Superior temporal gyrus (tissue), 1 donor: ENCODE measurements around the gene SEC14L1.
"Not testable (repeated sequence)": the region's sequence is repeated elsewhere in the genome, so short reads cannot be mapped to it uniquely, and the experiment has no call there.

ENCODE experiments used
- DNase-seq: peaks from one replicate; pipeline ENCODE4 v3.0.0-alpha.2; 2016; ENCODE audit errors: extremely low spot score

SEC14L1 gene

GRCh38 chr17:77237232-77238008, 96.7 kb downstream of the SEC14L1 start:
- no peak for DNase-seq

DNA sequence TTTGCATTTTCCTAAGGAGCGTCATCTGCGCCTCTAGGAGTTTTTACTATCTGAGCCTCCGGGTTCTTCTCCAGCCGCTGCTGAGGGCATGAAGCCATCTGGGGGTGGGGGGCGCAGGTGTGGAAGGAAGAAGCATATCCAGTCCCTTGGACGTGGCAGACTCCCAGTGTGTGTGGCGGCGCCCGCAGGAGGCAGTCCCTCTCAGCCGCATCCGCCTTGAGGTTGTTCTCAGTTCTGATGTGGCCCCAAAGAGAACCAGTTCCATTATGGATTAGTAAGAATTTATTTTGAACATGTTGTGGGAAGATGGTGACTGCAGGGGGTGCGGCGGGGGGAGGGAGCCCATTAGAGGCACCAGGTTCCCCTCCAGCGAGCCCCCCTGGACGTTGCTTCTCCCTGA, 100.2 kb downstream of the SEC14L1 start:
- DNase-seq, result no peak

GRCh38 chr17:77242118-77242851, 101.5 kb downstream of the SEC14L1 start:
- peak; percentile 24 for DNase-seq

DNA sequence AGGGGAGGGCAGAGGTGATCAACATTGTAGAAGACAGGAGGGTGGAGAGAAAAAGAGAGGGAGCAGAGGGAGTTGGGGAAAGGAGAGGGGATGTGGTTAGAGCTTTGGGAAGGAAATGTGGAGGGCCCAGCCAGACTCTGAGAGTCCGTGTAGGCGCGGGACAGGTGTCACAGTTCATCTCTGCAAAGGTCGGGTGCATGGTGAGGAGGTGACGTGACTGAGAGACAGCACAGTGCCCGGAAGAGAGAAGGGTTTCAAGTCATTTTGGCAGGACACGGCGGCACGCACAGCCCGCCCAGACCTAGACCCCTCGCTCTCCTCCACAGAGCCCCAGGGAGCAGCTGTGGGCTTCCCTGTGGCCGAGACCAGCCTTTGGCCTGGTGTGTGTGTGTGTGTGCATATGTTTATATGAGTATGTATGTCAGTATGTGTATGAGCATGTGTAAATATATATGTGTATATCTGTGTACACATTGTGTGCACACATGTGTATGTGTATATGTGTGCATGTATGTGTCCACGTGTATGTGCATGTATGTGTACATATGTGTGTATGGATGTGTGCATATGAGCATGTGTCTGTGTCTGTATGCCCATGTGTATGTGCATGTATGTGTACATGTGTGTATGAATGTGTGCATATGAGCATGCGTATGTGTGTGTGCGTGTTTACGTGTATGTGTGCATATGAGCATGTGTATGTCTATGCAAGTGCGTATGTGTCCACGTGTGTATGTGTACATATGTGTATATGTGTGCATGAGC, 104.6 kb downstream of the SEC14L1 start:
- no peak for DNase-seq

DNA sequence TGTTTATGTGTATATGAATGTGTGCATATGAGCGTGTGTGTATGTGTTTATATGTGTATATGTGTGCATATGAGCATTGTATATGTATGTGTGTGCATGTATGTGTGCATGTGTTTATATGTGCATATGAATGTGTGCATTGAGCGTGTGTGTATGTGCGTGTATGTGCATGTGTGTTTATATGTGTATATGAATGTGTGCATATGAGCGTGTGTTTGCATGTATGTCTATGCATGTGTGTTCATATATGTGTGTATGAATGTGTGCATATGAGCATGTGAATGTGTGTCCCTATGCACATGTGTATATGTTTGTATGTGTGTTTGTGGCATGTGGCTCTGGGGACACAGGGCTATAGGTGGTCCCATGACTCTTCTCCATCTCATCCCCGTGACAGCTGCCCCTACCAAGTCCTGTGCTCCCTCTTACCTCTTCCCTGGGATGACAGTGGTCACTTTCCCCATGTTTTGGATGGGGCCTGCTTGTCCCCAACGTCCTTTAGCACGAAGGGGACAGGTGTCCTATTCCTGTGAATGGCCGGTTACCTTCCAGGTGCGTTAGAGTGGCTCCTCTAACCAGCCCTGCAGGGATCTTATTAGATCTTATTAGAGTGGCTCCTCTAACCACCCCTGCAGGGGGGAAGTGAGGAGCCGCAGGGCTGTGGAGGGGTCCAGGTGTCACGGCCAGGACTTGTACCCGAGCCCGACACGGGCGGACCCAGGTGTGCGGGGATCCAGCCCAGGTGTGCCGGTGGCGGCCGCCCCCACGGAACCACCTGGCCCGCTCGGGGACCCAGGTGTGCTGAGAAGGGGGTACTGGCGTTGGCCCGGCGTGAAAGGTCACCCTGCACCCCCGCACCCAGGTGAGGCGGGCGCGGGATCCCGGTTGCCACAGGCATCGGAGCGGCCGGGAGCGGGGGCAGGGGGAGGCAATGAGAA, 105.6 kb downstream of the SEC14L1 start:
- DNase-seq, result no peak

DNA sequence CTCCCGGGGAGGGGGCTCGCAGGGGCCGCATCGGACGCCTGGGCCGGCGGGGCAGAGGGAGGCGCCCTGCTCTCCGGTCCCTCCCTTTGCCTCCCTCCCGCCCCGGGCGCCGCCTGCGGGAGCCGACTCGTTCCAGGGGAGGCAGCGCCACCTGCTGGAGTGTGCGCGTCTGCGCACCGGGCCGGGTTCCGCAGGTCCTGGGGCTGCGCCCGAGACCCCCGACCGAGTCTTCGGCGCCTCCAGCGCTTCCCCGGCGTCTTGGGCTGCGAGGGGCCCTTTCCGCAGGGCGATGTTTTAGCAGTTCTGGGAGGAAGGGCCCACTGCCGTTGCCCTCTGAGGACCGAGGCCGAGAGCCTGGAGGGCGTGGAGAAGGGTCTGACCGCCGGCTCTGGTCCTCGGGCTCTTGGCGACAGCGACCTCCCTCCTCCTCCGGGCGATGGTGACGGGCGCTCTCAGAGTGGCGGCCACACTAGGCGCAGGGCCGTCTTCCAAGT, 106.3 kb downstream of the SEC14L1 start:
- DNase-seq, result peak; percentile 82

DNA sequence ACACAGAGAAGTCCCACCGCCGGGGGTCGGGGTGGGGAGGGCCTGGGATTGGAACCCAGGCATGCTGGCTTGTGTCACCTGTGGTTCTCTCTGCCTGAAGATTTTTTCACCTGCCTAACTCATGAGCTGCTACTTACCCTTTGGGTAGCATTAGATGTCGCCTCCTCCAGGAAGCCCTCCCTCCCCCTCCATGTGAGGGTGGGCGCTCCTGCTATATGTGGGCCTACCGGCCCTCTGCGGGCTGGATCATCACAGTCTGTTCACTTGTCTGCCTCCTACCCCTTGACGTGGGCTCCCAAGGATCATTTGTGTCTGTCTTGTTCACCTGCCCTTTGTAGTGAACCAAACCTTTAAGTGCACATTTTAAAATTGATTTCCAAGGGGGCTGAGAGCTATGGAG, 106.8 kb downstream of the SEC14L1 start:
- DNase-seq, result no peak

DNA sequence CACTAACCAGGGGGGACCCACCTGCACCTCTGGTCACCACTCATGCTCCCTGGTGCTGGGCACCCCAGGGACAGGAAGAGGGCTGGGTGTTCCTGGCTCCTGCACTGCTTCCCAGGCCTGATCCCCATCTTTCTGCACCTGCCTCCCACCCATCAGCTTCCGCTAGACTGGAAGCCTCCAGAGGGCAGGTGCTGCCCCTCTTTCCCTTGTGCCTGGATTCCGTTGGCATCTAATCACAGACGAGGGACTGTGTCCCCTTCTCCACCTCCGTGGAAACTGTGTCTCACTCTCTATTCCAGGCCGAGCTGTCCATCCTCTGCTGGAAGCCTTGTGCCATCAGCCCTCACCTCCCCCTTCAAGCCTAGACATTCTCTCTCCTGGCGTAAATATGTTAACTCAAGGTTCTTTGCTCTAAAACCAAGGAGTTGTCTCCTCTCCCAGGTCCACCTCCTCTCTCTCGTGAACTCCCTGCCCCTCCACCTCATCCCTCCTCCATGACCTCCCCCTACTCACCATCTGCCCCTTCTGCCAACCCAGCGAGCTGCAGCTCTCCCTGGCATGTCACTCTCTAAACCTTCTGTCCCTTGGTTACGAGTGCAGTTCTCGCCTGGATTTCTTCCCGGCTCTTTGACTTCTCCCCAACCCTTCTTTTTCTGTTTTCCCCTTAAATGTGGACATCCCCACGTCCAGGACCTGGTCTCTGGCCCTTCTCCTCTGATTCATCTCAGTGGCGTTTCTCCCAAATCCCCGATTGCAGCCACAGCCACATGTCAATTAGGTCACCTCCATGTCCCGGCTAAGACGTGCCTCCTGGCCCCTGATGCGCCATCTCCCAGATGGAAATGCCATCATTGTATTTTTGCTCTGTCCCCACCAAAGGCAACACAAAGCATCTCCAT, 107.7 kb downstream of the SEC14L1 start:
- DNase-seq, result no peak

DNA sequence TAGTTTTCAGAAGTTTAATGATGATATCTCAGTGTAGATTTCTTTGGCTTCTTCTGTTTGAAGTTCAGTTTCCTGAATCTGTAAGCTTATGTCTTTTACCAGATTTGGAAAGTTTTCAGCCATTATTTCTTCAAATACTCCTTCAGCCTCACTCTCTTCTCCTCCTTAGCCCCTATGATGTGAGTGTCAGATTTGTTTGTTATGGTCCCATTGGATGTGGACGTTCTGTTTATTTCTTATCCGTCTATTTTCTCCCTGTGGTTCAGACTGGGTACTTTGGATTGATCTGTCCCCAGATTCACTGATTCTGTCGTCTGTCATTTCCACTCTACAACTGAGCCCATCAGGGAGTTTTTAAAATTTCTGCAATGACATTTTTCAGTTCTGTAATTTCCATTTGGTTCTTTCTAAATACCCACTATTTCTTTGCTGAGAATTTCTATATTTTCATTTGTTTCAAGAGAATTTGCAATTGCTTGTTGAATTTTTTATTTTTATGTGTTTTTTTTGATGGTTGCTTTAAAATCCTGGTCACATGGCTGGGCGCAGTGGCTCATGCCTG, 110.9 kb downstream of the SEC14L1 start:
- DNase-seq, result no peak

GRCh38 chr17:77252306-77252705, 111.5 kb downstream of the SEC14L1 start:
- DNase-seq, result not testable (repeated sequence)

- DNase-seq, result no peak
Observed at GRCh38 chr17:77253611-77254051, 112.9 kb downstream of the SEC14L1 start.

- DNase-seq, result no peak
Observed at GRCh38 chr17:77254951-77255825, 114.4 kb downstream of the SEC14L1 start.

GRCh38 chr17:77255970-77256369, 115.2 kb downstream of the SEC14L1 start:
- DNase-seq, result not testable (repeated sequence)

DNA sequence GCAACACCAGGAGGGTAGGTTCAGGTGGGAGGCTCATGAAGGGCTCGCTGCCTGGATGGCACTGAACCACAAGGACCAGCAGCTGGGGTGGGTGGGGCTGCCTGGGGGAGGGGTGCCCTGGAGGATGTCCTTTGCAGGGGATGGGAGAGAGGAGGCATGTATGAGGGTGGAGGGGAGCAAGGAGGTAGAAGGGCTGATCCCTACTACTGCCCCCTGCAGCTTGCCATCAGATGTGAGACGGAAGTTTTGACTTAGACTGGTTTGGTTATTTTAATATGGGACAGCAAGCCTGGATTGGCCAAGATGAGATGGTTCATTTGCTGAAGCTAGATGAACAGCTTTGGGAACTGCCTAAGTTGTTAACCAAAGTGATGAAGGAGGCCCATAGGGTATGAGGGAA, 115.9 kb downstream of the SEC14L1 start:
- no peak for DNase-seq

DNA sequence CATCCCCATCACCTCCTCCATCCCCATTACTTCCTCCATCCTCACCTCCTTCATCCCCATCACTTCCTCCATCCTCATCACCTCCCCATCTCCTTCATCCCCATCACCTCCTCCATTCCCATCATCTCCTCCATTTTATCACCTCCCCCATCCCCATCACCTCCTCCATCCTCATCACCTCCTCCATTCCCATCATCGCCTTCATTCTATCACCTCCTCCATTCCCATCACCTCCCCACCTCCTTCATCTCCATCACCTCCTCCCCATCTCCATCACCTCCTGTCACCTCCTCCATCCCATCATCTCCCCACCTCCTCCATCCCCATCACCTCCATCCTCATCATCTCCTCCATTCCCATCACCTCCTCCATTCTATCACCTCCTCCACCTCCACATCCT, 116.4 kb downstream of the SEC14L1 start:
- DNase-seq, result no peak

- DNase-seq, result no peak
Observed at GRCh38 chr17:77257596-77258458, 117.1 kb downstream of the SEC14L1 start.

- no peak for DNase-seq
Observed at GRCh38 chr17:77258638-77259037, 117.9 kb downstream of the SEC14L1 start.
